Midbrain (tissue), 1 donor: ENCODE measurements around the gene COX17.

Experiments used
- DNase-seq: peaks from one replicate; lab custom pipeline; 2025; lab: John Stamatoyannopoulos, UW

COX17 gene

GRCh38 chr3:119645813-119646212, 31.4 kb downstream of the COX17 start:
- DNase-seq, result no peak

- DNase-seq, result no peak
Observed at GRCh38 chr3:119644481-119644880, 32.7 kb downstream of the COX17 start.

GRCh38 chr3:119643528-119643927, 33.7 kb downstream of the COX17 start:
- DNase-seq, result no peak

- DNase-seq, result no peak
Observed at GRCh38 chr3:119642746-119643473, 34.3 kb downstream of the COX17 start.

- DNase-seq, result no peak
Observed at GRCh38 chr3:119641416-119641815, 35.8 kb downstream of the COX17 start.

- DNase-seq, result no peak
Observed at GRCh38 chr3:119639494-119640350, 37.5 kb downstream of the COX17 start.

GRCh38 chr3:119637679-119638477, 39.3 kb downstream of the COX17 start:
- DNase-seq, result no peak

GRCh38 chr3:119636891-119637611, 40.2 kb downstream of the COX17 start:
- DNase-seq, result no peak

GRCh38 chr3:119636249-119636648, 41.0 kb downstream of the COX17 start:
- no peak for DNase-seq

GRCh38 chr3:119635719-119636118, 41.5 kb downstream of the COX17 start:
- DNase-seq, result no peak

GRCh38 chr3:119632829-119633228, 44.4 kb downstream of the COX17 start:
- no peak for DNase-seq

- DNase-seq, result no peak
Observed at GRCh38 chr3:119632216-119632615, 45.0 kb downstream of the COX17 start.

GRCh38 chr3:119631516-119631915, 45.7 kb downstream of the COX17 start:
- DNase-seq, result no peak

- no peak for DNase-seq
Observed at GRCh38 chr3:119630880-119631329, 46.3 kb downstream of the COX17 start.

GRCh38 chr3:119630128-119630879, 46.9 kb downstream of the COX17 start:
- DNase-seq, result no peak

- DNase-seq, result no peak
Observed at GRCh38 chr3:119628816-119629445, 48.3 kb downstream of the COX17 start.

- no peak for DNase-seq
Observed at GRCh38 chr3:119628390-119628789, 48.8 kb downstream of the COX17 start.

GRCh38 chr3:119627461-119627860, 49.7 kb downstream of the COX17 start:
- DNase-seq, result no peak

- no peak for DNase-seq
Observed at GRCh38 chr3:119626196-119626595, 51.0 kb downstream of the COX17 start.

- no peak for DNase-seq
Observed at GRCh38 chr3:119625451-119626153, 51.6 kb downstream of the COX17 start.
